ENCODE data around the gene BCAS1. TPM values are rescaled to one million over a fixed set of nuclear protein-coding genes. Genes with fewer than 3 reads are reported as not detected.

The BCAS1 gene
- total RNA-seq, 2 donors from 2014 or later: not detected

- no peaks in the 10 kb centered on the region for H3K27me3 Mint-ChIP-seq (ENCODE audit: insufficient read depth)
- Histone ChIP-seq H3K36me3 (ENCODE audit: control insufficient read depth, insufficient read depth, low read length) (no peaks in the 10 kb centered on the region), H3K4me3 (ENCODE audit: low read length) (no peak overlapping the region), H3K9me3 (ENCODE audit: control insufficient read depth, low read length) (peaks cover 9% of the 10 kb centered on the region), H3K27ac (ENCODE audit: low read depth, low read length) (no peak overlapping the region), H3K27me3 (ENCODE audit: control insufficient read depth, insufficient read depth, low read length, poor library complexity, severe bottlenecking) (no peaks in the 10 kb centered on the region), H3K9ac (ENCODE audit: extremely low read depth, low read length, poor library complexity, severe bottlenecking) (no peak overlapping the region), H3K4me1 (ENCODE audit: control insufficient read depth, insufficient read depth, low read length) (peaks cover 10% of the 10 kb centered on the region)
- peaks cover 23% of the 10 kb centered on the region for H3K4me1 Mint-ChIP-seq
- H3K4me3 Mint-ChIP-seq: no peak overlapping the region
- WGBS, 2 experiments (ENCODE audit: insufficient coverage in 1 of 2, insufficient read length in 1 of 2): 93 to 94% methylated on average over 3 to 6 of the region's 8 CpGs
- no peak overlapping the region for H3K27ac Mint-ChIP-seq
- H3K36me3 Mint-ChIP-seq (ENCODE audit: low read depth): no peaks in the 10 kb centered on the region
- H3K9me3 Mint-ChIP-seq: peaks cover 9% of the 10 kb centered on the region
- TF ChIP-seq, protein P1, sequence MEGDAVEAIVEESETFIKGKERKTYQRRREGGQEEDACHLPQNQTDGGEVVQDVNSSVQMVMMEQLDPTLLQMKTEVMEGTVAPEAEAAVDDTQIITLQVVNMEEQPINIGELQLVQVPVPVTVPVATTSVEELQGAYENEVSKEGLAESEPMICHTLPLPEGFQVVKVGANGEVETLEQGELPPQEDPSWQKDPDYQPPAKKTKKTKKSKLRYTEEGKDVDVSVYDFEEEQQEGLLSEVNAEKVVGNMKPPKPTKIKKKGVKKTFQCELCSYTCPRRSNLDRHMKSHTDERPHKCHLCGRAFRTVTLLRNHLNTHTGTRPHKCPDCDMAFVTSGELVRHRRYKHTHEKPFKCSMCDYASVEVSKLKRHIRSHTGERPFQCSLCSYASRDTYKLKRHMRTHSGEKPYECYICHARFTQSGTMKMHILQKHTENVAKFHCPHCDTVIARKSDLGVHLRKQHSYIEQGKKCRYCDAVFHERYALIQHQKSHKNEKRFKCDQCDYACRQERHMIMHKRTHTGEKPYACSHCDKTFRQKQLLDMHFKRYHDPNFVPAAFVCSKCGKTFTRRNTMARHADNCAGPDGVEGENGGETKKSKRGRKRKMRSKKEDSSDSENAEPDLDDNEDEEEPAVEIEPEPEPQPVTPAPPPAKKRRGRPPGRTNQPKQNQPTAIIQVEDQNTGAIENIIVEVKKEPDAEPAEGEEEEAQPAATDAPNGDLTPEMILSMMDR (conservative IDR thresholded peaks at IDR 0.05): no peak
- no peak for DNase-seq
Observed at GRCh38 chr20:53894707-53895384, 175.5 kb downstream of the BCAS1 start.

Small RNA genes lying within 50 kb of the gene (microRNA-seq; reads per million reads assigned to microRNA genes)
- not detected for gene MIR4756 (ENCODE audit: borderline microRNAs expressed)

Other genes with a start within 250 kb of the BCAS1 start
- gene CYP24A1, start 103.4 kb upstream of the BCAS1 start, total RNA-seq: under 1 TPM in 1 of 2 donors, not detected in 1; 0.13 TPM
- 10 to 100 TPM; 72.7 to 89.8 TPM for gene PFDN4, start 137.5 kb upstream of the BCAS1 start, total RNA-seq